EH (cell line): ENCODE data around the gene MLLT6.

Experiments
- DNase-seq: peaks from one replicate; pipeline ENCODE4 v3.0.0-alpha.2; 2015; ENCODE audit warnings: low read depth

The MLLT6 gene

GRCh38 chr17:38743556-38744171 lies 38.6 kb downstream of the MLLT6 start:
- no peak for DNase-seq

- peak; percentile 25 for DNase-seq
Measured at GRCh38 chr17:38745545-38745944, 40.5 kb downstream of the MLLT6 start.

DNA sequence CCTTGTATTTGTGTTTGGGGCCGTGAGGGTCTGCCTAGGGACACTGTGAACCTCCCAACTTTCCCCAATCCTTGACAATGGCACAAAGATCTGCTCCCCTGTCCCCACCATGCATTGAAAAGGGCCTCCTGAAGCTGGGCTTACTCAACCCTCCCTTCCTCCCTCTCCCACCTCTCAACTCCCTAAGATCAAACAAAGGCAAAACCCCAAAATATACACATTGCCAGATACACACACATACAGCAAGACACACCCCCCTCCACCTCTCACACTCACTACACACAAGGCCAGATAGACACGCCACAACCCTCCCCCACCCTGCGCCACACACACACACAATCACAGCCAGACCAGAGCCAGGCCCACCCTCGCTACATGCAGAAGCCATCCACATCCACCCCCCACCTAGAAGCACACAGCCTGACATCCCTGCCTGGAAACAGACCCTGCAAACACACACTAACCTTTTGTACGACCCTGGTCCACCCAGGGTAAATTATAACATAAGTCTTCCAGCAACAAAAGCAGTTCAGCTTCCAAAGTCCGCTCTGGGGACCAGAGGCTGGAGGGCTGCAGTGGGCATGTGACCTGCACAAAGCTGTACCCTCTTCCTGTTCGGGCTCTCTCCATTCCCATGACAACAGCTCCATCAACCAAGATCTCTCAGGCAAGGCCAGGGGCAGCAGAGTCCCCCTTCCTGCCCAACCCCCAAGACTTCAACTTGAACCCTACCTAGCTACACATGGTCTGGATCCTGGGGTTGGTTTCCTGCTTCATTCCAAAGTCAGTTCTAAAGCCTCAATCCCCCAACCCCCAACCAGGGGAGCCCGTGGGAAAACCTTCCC lies 41.2 kb downstream of the MLLT6 start:
- no peak for DNase-seq

DNA sequence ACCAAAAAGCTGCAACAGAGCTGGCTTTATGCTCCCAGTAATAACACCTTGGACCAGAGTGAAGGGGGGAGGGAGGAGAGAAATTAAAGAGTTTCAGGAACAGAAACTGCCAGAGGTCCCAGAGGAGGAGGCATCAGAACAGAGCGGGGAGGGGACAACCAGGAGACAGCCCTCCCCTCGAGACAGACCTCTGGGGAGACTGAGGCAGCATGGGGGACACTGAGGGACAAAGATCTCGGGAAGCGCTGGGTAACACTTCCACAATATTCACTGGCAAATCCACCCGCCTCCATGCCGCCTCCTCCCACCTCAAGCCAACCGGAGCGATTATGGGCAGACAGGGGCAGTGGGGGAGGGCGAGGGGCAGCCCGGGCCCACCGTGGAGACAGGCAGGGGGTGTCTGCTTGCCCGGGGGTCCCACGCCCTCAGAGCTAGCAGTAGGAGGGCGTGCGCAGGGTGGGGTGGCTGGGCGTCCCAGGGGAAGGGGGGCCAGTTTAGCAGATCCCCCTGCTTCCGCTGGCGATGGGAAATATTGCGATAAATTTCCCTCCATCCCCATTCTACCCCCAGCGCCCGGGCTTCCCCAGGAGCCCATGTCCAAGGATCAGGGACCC lies 41.9 kb downstream of the MLLT6 start:
- no peak for DNase-seq

DNA sequence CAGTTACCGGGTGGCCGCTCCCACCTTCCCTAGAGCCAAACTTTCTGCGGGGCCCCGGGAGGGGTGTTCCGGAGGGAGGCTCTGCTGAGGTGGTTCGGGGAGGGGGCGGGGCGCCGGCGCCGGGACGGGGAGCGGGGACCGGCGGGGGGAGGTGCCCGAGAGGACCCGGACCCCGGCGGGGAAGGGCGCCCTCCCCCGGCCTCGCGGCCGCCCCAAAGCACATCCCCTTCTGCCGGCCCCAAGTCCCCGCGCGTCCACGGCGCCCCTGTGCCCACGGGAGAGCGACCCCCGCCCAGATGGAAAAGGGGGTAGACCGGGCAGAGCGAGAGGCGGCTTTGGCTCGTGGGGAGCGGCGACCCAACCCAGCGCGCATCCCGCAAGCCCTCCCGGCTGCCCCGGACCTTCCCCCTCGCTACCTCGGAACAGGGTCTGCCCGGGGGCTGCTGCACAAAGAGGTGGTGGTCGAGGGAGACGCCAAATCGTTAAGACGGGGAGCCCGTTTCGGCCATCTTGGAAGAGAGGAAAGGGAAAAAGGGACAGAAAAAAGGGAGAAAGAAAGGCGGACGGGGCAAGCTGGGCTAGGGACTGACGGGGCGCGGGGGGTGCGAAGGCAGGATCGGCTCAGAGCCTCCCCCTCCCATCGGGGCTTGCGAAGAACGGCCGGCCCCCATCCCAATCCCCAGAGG lies 42.5 kb downstream of the MLLT6 start:
- peak; percentile 28 for DNase-seq

DNA sequence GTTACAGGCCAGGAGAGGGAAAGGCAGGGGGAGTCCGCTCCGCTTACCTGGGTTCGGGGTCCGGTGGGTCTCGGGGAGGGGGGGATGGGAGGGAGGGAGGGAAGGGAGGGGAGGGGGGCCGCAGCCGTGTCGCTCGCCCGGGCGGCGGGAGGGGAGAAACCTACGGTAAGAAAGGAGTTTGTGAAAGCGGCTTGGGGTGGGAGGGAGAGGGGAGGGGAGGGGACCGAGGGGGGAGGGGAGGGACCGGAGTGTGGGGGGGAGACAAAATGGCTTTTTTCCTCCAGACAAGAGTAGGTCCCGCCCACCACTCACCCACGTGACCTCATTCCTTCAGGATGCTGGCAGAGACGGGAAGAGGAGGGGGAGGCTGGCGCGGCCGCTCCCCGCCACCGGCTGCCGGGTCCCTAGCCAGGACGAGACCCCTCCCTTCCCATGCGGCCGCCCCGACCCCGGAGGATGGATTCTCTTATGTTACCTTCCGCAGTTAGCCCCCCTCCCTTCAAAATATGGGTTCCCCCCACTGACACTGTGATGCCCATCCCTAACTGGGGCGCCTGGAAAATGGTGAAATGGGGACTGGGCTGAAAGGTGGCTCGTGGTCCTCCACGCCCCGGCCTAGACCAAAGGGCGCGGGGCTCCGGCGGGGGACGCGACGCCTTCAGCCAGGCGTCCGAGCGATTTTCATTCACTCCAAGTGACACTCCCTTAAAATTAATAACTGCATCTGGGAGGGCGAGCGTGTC lies 43.2 kb downstream of the MLLT6 start, which contains the start of gene PCGF2:
PCGF2 (minus strand) TSS at position 188 of the 743 bp plus-strand sequence. CDS start 7,934 bp downstream, outside the sequence.
- DNase-seq = peak; percentile 92

- DNase-seq = no peak
Measured at GRCh38 chr17:38748892-38749222, 43.8 kb downstream of the MLLT6 start.

GRCh38 chr17:38749223-38750043 lies 44.4 kb downstream of the MLLT6 start:
- DNase-seq = peak; percentile 81

DNA sequence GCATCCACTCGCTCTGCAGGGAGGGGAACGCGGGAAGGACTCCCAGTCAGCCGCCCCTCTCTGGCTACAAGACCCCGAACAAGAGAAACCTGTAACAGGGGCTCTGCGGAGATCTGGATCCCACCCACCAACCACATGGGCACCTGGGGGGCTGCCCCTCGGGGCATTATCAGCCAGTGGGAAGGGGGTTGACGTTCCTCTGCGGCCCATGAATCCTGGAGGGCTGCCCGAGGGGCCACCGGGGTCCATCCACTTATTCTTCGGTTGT lies 44.9 kb downstream of the MLLT6 start:
- DNase-seq = no peak

GRCh38 chr17:38750312-38751121 lies 45.4 kb downstream of the MLLT6 start:
- peak; percentile 29 for DNase-seq

DNA sequence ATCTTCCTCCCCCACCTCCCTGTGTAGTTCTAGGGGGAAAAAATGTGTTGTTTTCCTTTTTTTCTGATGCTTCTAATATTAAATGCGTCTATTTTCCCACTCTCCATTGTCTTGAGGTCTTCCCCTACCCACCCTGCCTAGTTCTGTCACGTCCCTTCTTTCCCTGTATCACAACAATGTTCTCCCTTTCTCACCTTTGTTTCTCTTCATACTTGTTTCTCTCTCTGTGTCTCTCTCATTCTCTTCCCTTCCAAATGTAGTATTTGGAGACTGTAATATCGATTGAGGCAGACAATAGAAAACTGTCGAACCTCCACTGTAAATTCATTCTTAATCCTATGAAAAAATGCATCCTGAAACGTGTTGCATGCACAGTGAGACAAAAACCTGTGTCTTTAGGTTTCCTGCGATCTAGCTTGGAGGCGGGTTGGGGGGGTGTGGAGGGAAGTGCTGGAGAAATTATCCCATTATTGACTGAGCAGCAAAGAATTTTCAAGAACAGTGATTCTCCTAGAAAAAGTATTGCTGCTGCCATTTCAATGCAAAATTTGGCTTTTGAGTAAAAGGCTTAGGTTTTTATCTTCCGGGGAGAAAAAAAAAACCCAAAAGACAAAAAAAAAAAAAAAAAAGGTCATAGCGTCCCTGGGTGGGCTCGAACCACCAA lies 46.2 kb downstream of the MLLT6 start:
- no peak for DNase-seq

- peak; percentile 89 for DNase-seq
Measured at GRCh38 chr17:38751808-38752307, 46.8 kb downstream of the MLLT6 start.

GRCh38 chr17:38752308-38753070 lies 47.4 kb downstream of the MLLT6 start, which contains the start of gene PSMB3:
Gene PSMB3, plus strand, starts transcription at chr17:38752741. Its CDS starts 86 bp downstream, at chr17:38752827.
- DNase-seq = peak; percentile 100

DNA sequence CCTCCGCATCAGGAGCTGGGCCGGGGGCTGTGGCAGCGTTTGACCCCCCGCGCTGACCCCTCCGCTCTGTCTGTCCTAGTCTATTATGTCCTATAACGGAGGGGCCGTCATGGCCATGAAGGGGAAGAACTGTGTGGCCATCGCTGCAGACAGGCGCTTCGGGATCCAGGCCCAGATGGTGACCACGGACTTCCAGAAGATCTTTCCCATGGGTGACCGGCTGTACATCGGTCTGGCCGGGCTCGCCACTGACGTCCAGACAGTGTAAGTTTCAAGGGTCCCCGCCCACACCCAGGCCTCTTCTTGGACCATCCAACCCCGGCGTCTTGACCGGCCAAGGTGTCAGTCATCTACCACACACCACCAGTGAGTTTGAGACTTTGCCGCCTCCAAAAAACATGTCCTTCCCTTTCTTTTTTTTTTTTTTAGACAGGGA lies 48.0 kb downstream of the MLLT6 start:
- no peak for DNase-seq

DNA sequence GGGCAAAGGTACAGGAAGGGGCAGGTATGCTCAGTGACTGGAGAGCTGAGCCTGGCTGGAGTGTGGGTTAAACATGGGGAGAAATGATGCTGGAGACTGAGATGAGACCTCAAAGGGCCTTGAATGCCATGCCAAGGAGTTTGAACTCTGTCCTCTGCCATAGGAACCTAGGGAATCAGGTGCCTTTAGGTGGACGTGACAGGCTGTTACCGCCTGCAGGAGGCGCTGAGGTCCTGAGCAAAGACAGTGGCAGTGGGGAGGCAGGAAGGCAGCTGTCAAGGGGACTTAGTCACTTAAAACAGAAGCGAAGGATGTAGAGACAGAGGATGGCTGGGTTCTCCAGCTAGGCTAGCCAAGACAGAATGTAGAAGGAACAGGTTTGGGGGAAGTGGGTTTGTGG lies 56.5 kb downstream of the MLLT6 start:
- DNase-seq = peak; percentile 59

- DNase-seq = no peak
Measured at GRCh38 chr17:38762231-38762630, 57.2 kb downstream of the MLLT6 start.

DNA sequence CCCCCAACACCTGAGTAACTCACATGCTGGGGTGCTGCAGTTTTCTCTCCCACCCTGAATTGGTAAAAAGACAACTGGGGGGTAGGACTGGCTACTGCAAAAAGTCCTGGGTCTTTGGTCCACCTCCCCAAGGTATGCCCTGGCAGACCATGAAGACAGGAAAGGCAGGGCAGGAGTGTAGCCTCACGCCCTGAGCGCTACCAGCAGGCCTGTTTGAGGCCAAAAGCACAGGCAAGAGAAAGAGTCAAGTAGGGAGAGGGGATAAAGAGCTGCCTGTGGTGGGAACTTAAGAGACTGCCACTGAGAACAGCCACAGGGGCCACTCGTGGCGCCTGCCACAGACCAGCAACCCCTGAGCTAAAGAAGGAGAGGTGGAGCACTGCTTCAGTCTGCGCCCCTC lies 61.3 kb downstream of the MLLT6 start:
- DNase-seq = no peak

GRCh38 chr17:38768417-38768816 lies 63.3 kb downstream of the MLLT6 start:
- DNase-seq = peak; percentile 23

DNA sequence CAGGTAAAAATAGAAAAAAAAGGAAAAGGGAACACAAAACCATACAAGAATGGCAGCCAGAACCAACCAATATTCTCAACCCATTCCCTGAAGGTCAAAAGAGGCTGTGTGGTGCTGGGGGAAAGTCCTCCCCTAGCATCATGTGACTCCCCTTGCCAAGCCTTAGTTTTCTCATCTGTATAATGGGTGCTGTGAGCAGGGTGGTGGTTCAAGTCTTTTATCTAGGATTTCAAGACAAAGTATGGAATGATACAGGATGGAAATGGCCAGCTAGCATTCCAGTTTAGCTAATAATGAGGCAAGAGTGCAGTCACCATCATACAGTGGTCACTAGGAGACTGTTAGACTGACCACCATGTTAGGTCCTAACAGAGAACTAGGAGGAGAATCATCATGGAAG lies 68.2 kb downstream of the MLLT6 start:
- DNase-seq = no peak
